Measurements from ENCODE around the gene NAV2.

The NAV2 gene

GRCh38 chr11:20016526-20016925, 303.9 kb downstream of the NAV2 start:
- no peak overlapping the region for H3K4me3 ChIP-seq (ENCODE audit: low read depth, low read length)
- no peak for TF ChIP-seq MYC (IDR thresholded peaks at IDR 0.05; ENCODE audit: low read depth, low read length)
- TF ChIP-seq POLR2A (IDR thresholded peaks at IDR 0.05; ENCODE audit: extremely low read depth, insufficient read length): no peak
- TF ChIP-seq, protein P1, sequence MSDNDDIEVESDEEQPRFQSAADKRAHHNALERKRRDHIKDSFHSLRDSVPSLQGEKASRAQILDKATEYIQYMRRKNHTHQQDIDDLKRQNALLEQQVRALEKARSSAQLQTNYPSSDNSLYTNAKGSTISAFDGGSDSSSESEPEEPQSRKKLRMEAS (IDR thresholded peaks at IDR 0.05; ENCODE audit: low read depth, low read length): no peak
- TF ChIP-seq, protein P2, sequence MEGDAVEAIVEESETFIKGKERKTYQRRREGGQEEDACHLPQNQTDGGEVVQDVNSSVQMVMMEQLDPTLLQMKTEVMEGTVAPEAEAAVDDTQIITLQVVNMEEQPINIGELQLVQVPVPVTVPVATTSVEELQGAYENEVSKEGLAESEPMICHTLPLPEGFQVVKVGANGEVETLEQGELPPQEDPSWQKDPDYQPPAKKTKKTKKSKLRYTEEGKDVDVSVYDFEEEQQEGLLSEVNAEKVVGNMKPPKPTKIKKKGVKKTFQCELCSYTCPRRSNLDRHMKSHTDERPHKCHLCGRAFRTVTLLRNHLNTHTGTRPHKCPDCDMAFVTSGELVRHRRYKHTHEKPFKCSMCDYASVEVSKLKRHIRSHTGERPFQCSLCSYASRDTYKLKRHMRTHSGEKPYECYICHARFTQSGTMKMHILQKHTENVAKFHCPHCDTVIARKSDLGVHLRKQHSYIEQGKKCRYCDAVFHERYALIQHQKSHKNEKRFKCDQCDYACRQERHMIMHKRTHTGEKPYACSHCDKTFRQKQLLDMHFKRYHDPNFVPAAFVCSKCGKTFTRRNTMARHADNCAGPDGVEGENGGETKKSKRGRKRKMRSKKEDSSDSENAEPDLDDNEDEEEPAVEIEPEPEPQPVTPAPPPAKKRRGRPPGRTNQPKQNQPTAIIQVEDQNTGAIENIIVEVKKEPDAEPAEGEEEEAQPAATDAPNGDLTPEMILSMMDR (IDR thresholded peaks at IDR 0.05; ENCODE audit: low read depth, low read length): no peak
- DNase-seq (ENCODE audit: low read depth): no peak

- no peak overlapping the region for H3K4me3 ChIP-seq (ENCODE audit: low read depth, low read length)
- no peak for TF ChIP-seq POLR2A (IDR thresholded peaks at IDR 0.05; ENCODE audit: extremely low read depth, insufficient read length)
- no peak for TF ChIP-seq MYC (IDR thresholded peaks at IDR 0.05; ENCODE audit: low read depth, low read length)
- TF ChIP-seq, protein P1 (IDR thresholded peaks at IDR 0.05; ENCODE audit: low read depth, low read length): no peak
- TF ChIP-seq, protein P2 (IDR thresholded peaks at IDR 0.05; ENCODE audit: low read depth, low read length): no peak
- DNase-seq (ENCODE audit: low read depth): no peak
Observed at GRCh38 chr11:20017320-20017719, 304.7 kb downstream of the NAV2 start.

GRCh38 chr11:20020198-20020597, 307.6 kb downstream of the NAV2 start:
- TF ChIP-seq MYC (IDR thresholded peaks at IDR 0.05; ENCODE audit: low read depth, low read length): no peak
- TF ChIP-seq, protein P2 (IDR thresholded peaks at IDR 0.05; ENCODE audit: low read depth, low read length): no peak
- TF ChIP-seq POLR2A (IDR thresholded peaks at IDR 0.05; ENCODE audit: extremely low read depth, insufficient read length): no peak
- TF ChIP-seq, protein P1 (IDR thresholded peaks at IDR 0.05; ENCODE audit: low read depth, low read length): no peak
- no peak overlapping the region for H3K4me3 ChIP-seq (ENCODE audit: low read depth, low read length)
- DNase-seq (ENCODE audit: low read depth): no peak

DNA sequence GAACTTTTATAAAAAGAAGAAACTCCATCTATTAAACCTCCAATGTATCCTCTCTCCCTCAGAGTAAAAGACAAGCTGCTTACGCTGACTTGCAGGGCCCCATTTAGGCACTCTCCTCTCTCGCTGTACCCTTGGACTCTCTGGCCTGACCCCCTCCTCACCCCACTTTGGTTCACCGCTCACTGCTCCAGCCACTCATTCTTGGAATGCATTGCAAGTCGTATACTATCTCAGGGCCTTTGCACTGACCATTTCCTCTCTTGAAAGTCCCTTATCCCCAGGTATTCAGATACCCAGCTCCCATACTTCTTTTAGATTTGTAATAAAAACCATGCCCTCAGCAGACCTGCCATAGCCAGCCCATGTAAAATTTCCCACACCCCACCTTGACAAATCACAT, 308.1 kb downstream of the NAV2 start:
- H3K4me3 ChIP-seq (ENCODE audit: low read depth, low read length): no peak overlapping the region
- no peak for DNase-seq (ENCODE audit: low read depth)
- TF ChIP-seq, protein P2 (IDR thresholded peaks at IDR 0.05; ENCODE audit: low read depth, low read length): no peak
- TF ChIP-seq POLR2A (IDR thresholded peaks at IDR 0.05; ENCODE audit: extremely low read depth, insufficient read length): no peak
- no peak for TF ChIP-seq MYC (IDR thresholded peaks at IDR 0.05; ENCODE audit: low read depth, low read length)
- TF ChIP-seq, protein P1 (IDR thresholded peaks at IDR 0.05; ENCODE audit: low read depth, low read length): no peak

- DNase-seq (ENCODE audit: low read depth): no peak
- TF ChIP-seq, protein P2 (IDR thresholded peaks at IDR 0.05; ENCODE audit: low read depth, low read length): no peak
- TF ChIP-seq, protein P1 (IDR thresholded peaks at IDR 0.05; ENCODE audit: low read depth, low read length): no peak
- TF ChIP-seq MYC (IDR thresholded peaks at IDR 0.05; ENCODE audit: low read depth, low read length) (no peak), POLR2A (IDR thresholded peaks at IDR 0.05; ENCODE audit: extremely low read depth, insufficient read length) (no peak)
- H3K4me3 ChIP-seq (ENCODE audit: low read depth, low read length): no peak overlapping the region
Observed at GRCh38 chr11:20021212-20021611, 308.6 kb downstream of the NAV2 start.

All from NB4 (cell line).